H9 (cell line): Measurements from ENCODE around the gene GRIPAP1. TPM values are rescaled to one million over a fixed set of nuclear protein-coding genes. Genes with fewer than 3 reads are reported as not detected.

Experiments used
- DNase-seq: peaks from one replicate; pipeline ENCODE4 v3.0.0-alpha.2; 2017
- H2AFZ ChIP-seq: one replicate; pipeline ENCODE4 v1.6.1; 2013; ENCODE audit warnings: mild to moderate bottlenecking, low read length, control low read depth, moderate library complexity
- H2AK5ac ChIP-seq: 2 replicates; pipeline ENCODE4 v1.6.1; 2013; ENCODE audit warnings: low read length, control low read depth, mixed read lengths; ENCODE audit not compliant: insufficient read length
- H2BK120ac ChIP-seq: one replicate; pipeline ENCODE4 v1.6.1; 2013; ENCODE audit warnings: low read depth, mild to moderate bottlenecking, low read length, control low read depth, inconsistent platforms; ENCODE audit not compliant: poor library complexity, severe bottlenecking
- H2BK12ac ChIP-seq: 2 replicates; pipeline ENCODE4 v1.6.1; 2013; ENCODE audit warnings: low read length, control low read depth, mixed read lengths, low read depth; ENCODE audit not compliant: insufficient read length
- H2BK15ac ChIP-seq: 2 replicates; pipeline ENCODE4 v1.6.1; 2013; ENCODE audit warnings: low read depth, low read length, control low read depth
- H2BK20ac ChIP-seq: one replicate; pipeline ENCODE4 v1.6.1; 2013; ENCODE audit warnings: low read depth, mild to moderate bottlenecking, low read length, control low read depth, inconsistent platforms; ENCODE audit not compliant: poor library complexity, severe bottlenecking
- H2BK5ac ChIP-seq: 2 replicates; pipeline ENCODE4 v1.6.1; 2013; ENCODE audit warnings: low read length, control low read depth, mixed read lengths; ENCODE audit not compliant: insufficient read length
- H3K14ac ChIP-seq: 2 replicates; pipeline ENCODE4 v1.6.1; 2013; ENCODE audit warnings: low read length, control low read depth; ENCODE audit not compliant: insufficient read depth
- H3K18ac ChIP-seq: 2 replicates; pipeline ENCODE4 v1.6.1; 2013; ENCODE audit warnings: low read depth, mild to moderate bottlenecking, mixed read lengths, low read length, control low read depth; ENCODE audit not compliant: insufficient read length
- H3K23ac ChIP-seq: 2 replicates; pipeline ENCODE4 v1.6.1; 2013; ENCODE audit warnings: low read length, control low read depth, mixed read lengths, low read depth; ENCODE audit not compliant: insufficient read length
- H3K23me2 ChIP-seq: 2 replicates; pipeline ENCODE4 v1.6.1; 2013; ENCODE audit warnings: low read depth, mild to moderate bottlenecking, mixed read lengths, low read length, control low read depth; ENCODE audit not compliant: insufficient read length, poor library complexity, severe bottlenecking
- H3K27ac ChIP-seq: 2 replicates; pipeline ENCODE4 v1.5.1; 2013; ENCODE audit warnings: low read length, control low read depth, mixed read lengths, low read depth; ENCODE audit not compliant: insufficient read length
- H3K27me3 ChIP-seq: 2 replicates; pipeline ENCODE4 v1.6.1; 2013; ENCODE audit warnings: low read length, control low read depth, inconsistent platforms; ENCODE audit not compliant: insufficient read depth
- H3K4ac ChIP-seq: 2 replicates; pipeline ENCODE4 v1.6.1; 2013; ENCODE audit warnings: low read depth, mild to moderate bottlenecking, control low read depth, inconsistent platforms, low read length, moderate library complexity
- H3K4me1 ChIP-seq: 2 replicates; pipeline ENCODE4 v1.6.1; 2013; ENCODE audit warnings: low read length, control low read depth, inconsistent platforms; ENCODE audit not compliant: insufficient read depth
- H3K4me2 ChIP-seq: 2 replicates; pipeline ENCODE4 v1.6.1; 2013; ENCODE audit warnings: low read length, control low read depth, mixed read lengths; ENCODE audit not compliant: insufficient read length, insufficient read depth
- H3K56ac ChIP-seq: 2 replicates; pipeline ENCODE4 v1.6.1; 2013; ENCODE audit warnings: low read depth, mild to moderate bottlenecking, mixed read lengths, low read length, control low read depth; ENCODE audit not compliant: insufficient read length
- H3K79me1 ChIP-seq: 2 replicates; pipeline ENCODE4 v1.6.1; 2013; ENCODE audit warnings: low read depth, mild to moderate bottlenecking, moderate library complexity, low read length, control low read depth, inconsistent platforms; ENCODE audit not compliant: insufficient read depth, poor library complexity, severe bottlenecking
- H3K79me2 ChIP-seq: 2 replicates; pipeline ENCODE4 v1.6.1; 2013; ENCODE audit warnings: low read length, control low read depth, inconsistent platforms; ENCODE audit not compliant: insufficient read depth
- H3K9ac ChIP-seq: 2 replicates; pipeline ENCODE4 v1.6.1; 2013; ENCODE audit warnings: low read length, control low read depth, mixed read lengths; ENCODE audit not compliant: insufficient read length; ENCODE audit errors: extremely low read depth
- H3K9me3 ChIP-seq: one replicate; pipeline ENCODE4 v1.6.1; 2013; ENCODE audit warnings: low read depth, low read length, inconsistent platforms; ENCODE audit not compliant: control insufficient read depth
- H3T11ph ChIP-seq: one replicate; pipeline ENCODE4 v1.6.1; 2013; ENCODE audit warnings: mild to moderate bottlenecking, low read length, control low read depth, inconsistent platforms
- H4K20me1 ChIP-seq: one replicate; pipeline ENCODE4 v1.6.1; 2013; ENCODE audit not compliant: control insufficient read depth, insufficient read length, insufficient read depth
- H4K5ac ChIP-seq: 2 replicates; pipeline ENCODE4 v1.6.1; 2013; ENCODE audit warnings: low read depth, mild to moderate bottlenecking, mixed read lengths, low read length, control low read depth; ENCODE audit not compliant: insufficient read length
- H4K8ac ChIP-seq: replicated peaks from 2 replicates; pipeline ENCODE4 v1.6.1; 2013; ENCODE audit warnings: low read length, control low read depth, mixed read lengths, low read depth; ENCODE audit not compliant: insufficient read length
- H4K91ac ChIP-seq: 2 replicates; pipeline ENCODE4 v1.6.1; 2013; ENCODE audit warnings: low read depth, mild to moderate bottlenecking, moderate library complexity, mixed read lengths, low read length, control low read depth; ENCODE audit not compliant: insufficient read length
- H3K27ac Mint-ChIP-seq, 3 experiments: 2 replicates in 2 of 3; 3 replicates in 1 of 3; pipeline ENCODE4 v1.8.0; 2020 to 2021; ENCODE audit warnings: mixed read lengths in 3 of 3, mild to moderate bottlenecking in 1 of 3, moderate library complexity in 1 of 3
- H3K27me3 Mint-ChIP-seq: 2 replicates; pipeline ENCODE4 v1.8.0; 2021; ENCODE audit warnings: low read depth, mild to moderate bottlenecking, moderate library complexity, mixed read lengths
- H3K36me3 Mint-ChIP-seq, 3 experiments: 2 replicates in 2 of 3; 3 replicates in 1 of 3; pipeline ENCODE4 v1.8.0; 2020 to 2021; ENCODE audit warnings: low read depth in 3 of 3, mixed read lengths in 3 of 3; ENCODE audit not compliant: insufficient read depth in 1 of 3
- H3K4me1 Mint-ChIP-seq, 2 experiments: 2 replicates each; pipeline ENCODE4 v1.8.0; 2020; ENCODE audit warnings: mixed read lengths in 2 of 2
- H3K4me3 Mint-ChIP-seq, 2 experiments: 2 replicates in 1 of 2; 3 replicates in 1 of 2; pipeline ENCODE4 v1.8.0; 2020 to 2021; ENCODE audit warnings: mild to moderate bottlenecking in 2 of 2, mixed read lengths in 2 of 2, moderate library complexity in 1 of 2
- H3K9me3 Mint-ChIP-seq, 2 experiments: 2 replicates in 1 of 2; 3 replicates in 1 of 2; pipeline ENCODE4 v1.8.0; 2020; ENCODE audit warnings: mild to moderate bottlenecking in 2 of 2, mixed read lengths in 2 of 2, moderate library complexity in 1 of 2
- WGBS: extraction: QIAGEN DNeasy Blood & Tissue Kit; methylation state at CpG from one replicate; pipeline ENCODE4 v1.1.7; 2013; ENCODE audit warnings: missing lambda C conversion rate, low lambda C conversion rate, mixed read lengths; ENCODE audit not compliant: insufficient read length; ENCODE audit errors: extremely low coverage; 5-methylcytosine and 5-hydroxymethylcytosine counted together
- total RNA-seq: library from RNA; stranded (reverse); gene quantifications from 2 replicates; pipeline ENCODE4 v1.2.1, GENCODE V29; 2021
- TF ChIP-seq, protein P1 (sequence below): fragments of 200-600 bp; sonication (generic); conservative IDR thresholded peaks from 3 replicates; pipeline ENCODE4 v1.8.0; 2021; ENCODE audit warnings: antibody characterized with exemption, mild to moderate bottlenecking

GRIPAP1 gene
- total RNA-seq, 1 experiment from 2014 or later, result 71.8 TPM

DNA sequence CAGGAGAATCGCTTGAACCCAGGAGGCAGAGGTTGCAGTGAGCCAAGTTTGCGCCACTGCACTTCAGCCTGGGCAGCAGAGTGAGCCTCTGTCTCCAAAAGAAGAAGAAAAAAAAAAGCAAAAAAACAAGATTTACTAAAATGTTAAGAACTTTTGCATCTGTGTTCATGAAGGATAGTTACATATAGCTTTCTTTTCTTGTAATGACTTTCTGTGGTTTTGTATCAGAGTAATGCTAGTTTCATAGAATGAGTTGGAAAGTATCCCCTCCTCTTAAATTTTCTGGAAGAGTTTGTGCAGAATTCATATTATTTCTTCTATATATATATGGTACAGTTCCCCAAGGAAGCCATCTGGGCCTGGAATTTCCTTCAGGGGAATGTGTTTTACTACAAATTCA is 17.0 kb upstream of the GRIPAP1 start:
- peaks cover 2% of the 10 kb centered on the region for H3K27me3 Mint-ChIP-seq
- no peak overlapping the region for H2BK120ac ChIP-seq
- no peaks in the 10 kb centered on the region for H3K79me2 ChIP-seq
- no peaks in the 10 kb centered on the region for H3K4me1 ChIP-seq
- no peaks in the 10 kb centered on the region for H3K4me1 Mint-ChIP-seq
- H3K56ac ChIP-seq, result no peak overlapping the region
- WGBS, result no CpG with 5 or more reads among the region's 2 CpGs
- H3K18ac ChIP-seq, result no peak overlapping the region
- no peak overlapping the region for H3T11ph ChIP-seq
- H4K8ac ChIP-seq, result no peak overlapping the region
- no peak for DNase-seq
- no peak overlapping the region for H3K14ac ChIP-seq
- peaks cover 45 to 48% of the 10 kb centered on the region in 2 experiments for H3K9me3 Mint-ChIP-seq
- no peaks in the 10 kb centered on the region for H3K79me1 ChIP-seq
- no peak overlapping the region for H3K4ac ChIP-seq
- no peak overlapping the region for H3K4me3 Mint-ChIP-seq
- no peaks in the 10 kb centered on the region for H3K23me2 ChIP-seq
- no peak overlapping the region for H3K23ac ChIP-seq
- TF ChIP-seq, protein P1, sequence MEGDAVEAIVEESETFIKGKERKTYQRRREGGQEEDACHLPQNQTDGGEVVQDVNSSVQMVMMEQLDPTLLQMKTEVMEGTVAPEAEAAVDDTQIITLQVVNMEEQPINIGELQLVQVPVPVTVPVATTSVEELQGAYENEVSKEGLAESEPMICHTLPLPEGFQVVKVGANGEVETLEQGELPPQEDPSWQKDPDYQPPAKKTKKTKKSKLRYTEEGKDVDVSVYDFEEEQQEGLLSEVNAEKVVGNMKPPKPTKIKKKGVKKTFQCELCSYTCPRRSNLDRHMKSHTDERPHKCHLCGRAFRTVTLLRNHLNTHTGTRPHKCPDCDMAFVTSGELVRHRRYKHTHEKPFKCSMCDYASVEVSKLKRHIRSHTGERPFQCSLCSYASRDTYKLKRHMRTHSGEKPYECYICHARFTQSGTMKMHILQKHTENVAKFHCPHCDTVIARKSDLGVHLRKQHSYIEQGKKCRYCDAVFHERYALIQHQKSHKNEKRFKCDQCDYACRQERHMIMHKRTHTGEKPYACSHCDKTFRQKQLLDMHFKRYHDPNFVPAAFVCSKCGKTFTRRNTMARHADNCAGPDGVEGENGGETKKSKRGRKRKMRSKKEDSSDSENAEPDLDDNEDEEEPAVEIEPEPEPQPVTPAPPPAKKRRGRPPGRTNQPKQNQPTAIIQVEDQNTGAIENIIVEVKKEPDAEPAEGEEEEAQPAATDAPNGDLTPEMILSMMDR, result no peak
- H2AK5ac ChIP-seq, result no peak overlapping the region
- H2BK5ac ChIP-seq, result no peak overlapping the region
- peaks cover 0 to 3% (median under 1%) of the 10 kb centered on the region in 3 experiments; a peak in 4 of 7 replicates for H3K36me3 Mint-ChIP-seq
- H4K5ac ChIP-seq, result no peak overlapping the region
- no peak overlapping the region for H4K91ac ChIP-seq
- H3K9ac ChIP-seq, result no peak overlapping the region
- H3K27ac Mint-ChIP-seq, result no peak overlapping the region
- no peak overlapping the region for H2BK12ac ChIP-seq
- no peak overlapping the region for H2BK15ac ChIP-seq
- H2AFZ ChIP-seq, result no peak overlapping the region
- H2BK20ac ChIP-seq, result no peak overlapping the region
- H3K27me3 ChIP-seq, result no peaks in the 10 kb centered on the region
- no peaks in the 10 kb centered on the region for H3K9me3 ChIP-seq
- H3K4me2 ChIP-seq, result no peak overlapping the region
- no peaks in the 10 kb centered on the region for H4K20me1 ChIP-seq
- no peak overlapping the region for H3K27ac ChIP-seq
